Ovary (tissue), 3 donors: ENCODE measurements around the gene CAPZB.

ENCODE experiments used
- CTCF ChIP-seq, 3 donors: fragments of 450-650 bp in 2 of 3; fragments of 200-600 bp in 1 of 3; IDR thresholded peaks; one replicate each; pipeline versions ENCODE4 v1.5.1 to v1.8.0; 2016 to 2022; ENCODE audit warnings: antibody characterized with exemption in 3 of 3, mild to moderate bottlenecking in 1 of 3
- POLR2A ChIP-seq: fragments of 450-650 bp; IDR thresholded peaks from one replicate; pipeline ENCODE4 v1.6.1; 2017; ENCODE audit warnings: antibody characterized with exemption, mild to moderate bottlenecking, moderate library complexity
- donor health status: DM: no; HTN: no; CAD: no.

DNA sequence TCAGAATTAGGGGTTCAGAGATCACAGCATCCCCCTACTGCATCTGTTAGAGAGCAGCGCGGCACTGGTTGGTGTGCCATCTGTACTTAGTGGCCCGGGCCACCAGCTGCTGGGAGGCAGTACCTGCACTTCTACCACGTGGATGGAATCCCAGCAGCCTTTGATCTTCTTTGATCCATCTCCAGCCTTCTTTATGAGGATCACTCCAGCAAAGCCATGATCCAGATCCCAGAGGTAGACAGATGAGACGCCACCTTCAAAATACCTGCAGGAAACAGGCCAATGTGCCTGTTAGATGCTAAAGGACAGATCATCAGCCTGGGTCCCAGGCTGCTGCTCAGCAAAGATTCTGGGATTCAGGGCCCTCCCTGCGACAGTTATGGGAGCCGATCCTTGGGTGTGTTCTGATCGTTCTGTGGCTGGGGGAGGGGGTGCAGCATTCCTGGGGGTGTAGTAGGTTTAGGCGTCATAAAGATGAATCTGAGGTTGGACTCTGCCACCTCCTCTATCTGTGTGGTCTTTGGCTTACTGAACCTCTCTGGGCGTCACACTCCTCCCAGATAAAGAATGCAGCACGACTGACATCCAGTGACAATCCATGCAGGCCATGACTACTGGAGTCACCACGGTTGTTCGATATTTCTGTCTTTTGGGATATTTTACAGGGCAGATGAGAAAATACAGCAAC is 127.9 kb downstream of the CAPZB start:
- TF ChIP-seq POLR2A (no peak), CTCF (IDR thresholded peaks at IDR 0.05) (no peak)
